Amniotic epithelial cell (primary cell): ENCODE results near the gene TSPAN33.
"Not testable (repeated sequence)": the region's sequence is repeated elsewhere in the genome, so short reads cannot be mapped to it uniquely, and the experiment has no call there.

Source experiments
- DNase-seq: peaks from one replicate; pipeline ENCODE4 v3.0.0-alpha.2; 2010; ENCODE audit warnings: low read depth

TSPAN33 gene

GRCh38 chr7:129170441-129171021, 26.0 kb downstream of the TSPAN33 start:
- no peak for DNase-seq

DNA sequence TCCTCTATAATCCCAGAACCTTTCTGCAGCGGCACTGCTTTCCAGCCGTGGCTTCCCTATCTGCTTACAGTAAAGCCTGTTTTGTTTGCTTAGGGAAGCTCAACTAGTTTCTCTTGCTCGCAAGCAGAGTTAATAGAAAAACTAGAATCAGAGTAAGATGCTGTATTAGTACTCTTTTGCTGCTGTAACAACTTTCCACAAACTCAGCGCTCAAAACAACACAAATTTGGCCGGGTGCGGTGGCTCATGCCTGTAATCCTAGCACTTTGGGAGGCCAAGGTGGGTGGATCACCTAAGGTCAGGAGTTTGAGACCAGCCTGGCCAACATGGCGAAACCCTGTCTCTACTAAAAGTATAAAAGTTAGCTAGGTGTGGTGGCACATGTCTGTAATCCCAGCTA, 29.4 kb downstream of the TSPAN33 start:
- not testable (repeated sequence) for DNase-seq

GRCh38 chr7:129176916-129177710, 32.6 kb downstream of the TSPAN33 start:
- DNase-seq = no peak

DNA sequence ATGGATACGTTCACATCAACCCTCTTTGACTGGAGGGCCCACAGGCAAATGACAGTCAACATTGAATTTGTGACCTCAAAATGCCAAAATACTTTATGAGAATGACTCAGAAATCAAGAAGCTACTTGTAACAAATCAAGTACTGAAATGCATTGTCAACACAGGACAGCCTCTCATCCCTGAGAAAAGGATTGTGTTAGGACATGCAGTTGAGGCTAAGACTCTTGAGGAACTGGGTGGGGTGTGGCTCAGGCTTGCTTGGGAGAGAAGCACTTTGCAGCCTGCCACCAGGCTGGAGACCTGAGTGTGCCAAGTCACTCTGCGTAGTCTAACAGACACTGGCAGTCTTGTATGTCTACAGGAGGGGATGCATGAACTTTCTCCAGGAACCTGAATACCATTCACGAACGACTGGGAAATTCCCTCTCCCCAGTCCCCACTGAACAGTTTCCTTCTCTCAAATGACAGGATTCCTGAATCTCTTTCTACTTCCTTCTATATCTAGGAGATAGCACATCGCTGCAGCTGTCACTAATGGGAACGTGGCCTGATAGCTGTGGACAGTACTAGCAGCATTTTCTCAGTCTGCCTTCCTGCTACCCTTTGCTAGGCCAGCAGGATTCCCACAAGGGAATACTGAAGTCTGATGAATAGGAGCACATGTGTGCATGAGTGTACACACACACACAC, 40.6 kb downstream of the TSPAN33 start:
- no peak for DNase-seq

- no peak for DNase-seq
Observed at GRCh38 chr7:129186749-129187260, 42.3 kb downstream of the TSPAN33 start.

DNA sequence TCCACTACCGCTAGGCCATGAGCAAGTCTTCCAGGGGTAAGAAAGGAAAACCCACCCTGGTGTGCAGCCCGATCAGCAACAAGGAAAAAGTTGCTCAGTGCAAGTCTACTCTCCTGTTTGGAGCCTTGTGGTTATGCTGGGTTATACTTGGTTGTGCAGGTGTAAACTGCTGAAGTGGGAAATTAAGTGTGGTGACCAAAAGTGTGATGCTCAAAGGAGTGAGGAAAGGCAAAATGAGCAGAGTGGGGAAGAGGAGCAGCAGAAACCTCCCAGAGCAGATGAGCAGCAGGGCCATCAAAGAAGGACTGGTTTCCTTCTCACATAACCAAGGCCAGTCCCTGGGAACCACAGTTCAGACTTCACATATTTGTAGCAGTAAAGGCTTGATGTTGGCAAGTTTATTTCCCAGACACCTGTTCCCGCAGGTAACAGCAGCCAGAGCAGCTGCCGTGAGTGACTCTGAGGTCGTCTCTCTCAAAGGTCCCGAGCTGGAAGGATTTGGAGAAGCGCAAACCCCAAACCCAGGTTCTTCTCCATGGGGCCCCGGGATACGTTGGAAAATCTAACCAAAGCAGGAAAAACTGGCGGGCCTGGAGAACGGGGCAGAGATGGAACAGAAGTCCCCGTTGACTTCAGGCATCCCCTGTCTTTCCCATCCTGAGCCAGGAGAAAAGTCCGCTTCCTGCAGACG, 43.3 kb downstream of the TSPAN33 start:
- DNase-seq = no peak

GRCh38 chr7:129188372-129188891, 43.9 kb downstream of the TSPAN33 start, which contains the start of gene SMO:
SMO (plus strand) TSS chr7:129188633; CDS start chr7:129189152, 519 bp downstream.
- peak; percentile 41 for DNase-seq

GRCh38 chr7:129188892-129189660, 44.6 kb downstream of the TSPAN33 start:
- DNase-seq = peak; percentile 8

DNA sequence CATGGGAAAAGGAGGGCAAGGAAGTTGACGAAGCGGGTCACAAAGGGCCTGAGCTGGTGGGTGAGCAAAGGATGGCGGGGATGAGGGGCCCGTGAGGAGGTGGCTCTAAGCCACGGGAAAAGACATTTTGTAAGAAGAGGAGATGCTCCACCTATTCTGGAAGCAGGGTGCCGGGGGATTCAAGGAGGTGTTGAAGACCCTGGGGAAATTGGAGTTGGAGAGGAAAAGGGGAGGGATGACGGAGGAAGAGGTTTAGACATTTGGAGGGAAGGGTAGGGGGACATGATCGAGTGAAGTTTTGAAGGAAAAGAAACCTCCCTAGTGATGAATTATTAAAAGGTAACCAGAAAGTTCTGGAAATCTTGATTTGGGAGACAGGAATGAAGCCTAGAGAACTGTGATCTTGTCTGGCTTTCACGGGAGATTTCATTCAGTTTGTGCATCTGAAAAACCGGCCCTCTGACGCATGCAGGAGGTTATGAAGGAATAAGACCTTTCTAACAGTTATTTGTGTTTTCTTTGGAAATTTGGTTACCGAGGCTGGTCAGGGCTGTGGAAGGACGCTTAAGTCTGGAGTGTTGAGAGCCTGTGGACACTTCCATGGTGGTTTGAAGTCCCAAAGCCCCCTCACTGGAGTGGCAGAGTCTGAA, 45.3 kb downstream of the TSPAN33 start:
- no peak for DNase-seq

DNA sequence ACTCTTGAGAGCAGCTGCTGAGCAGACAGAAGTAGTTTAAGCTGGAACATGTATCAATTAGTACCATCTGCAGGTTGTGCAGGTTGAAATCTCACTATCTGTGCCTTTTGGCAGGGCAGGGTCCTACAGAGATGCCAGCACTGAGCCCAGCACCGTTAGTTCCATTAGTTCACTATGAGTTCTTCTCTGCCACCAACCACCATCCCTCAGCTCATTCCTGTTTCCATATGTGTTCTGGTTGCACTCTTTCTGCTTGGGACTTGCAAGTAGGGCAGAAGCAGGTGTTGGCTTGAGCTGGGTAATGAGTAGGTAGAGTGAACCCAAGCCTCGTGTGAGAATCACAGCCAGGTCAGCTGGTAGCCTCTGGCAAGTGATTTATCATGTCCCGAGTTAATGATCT, 46.8 kb downstream of the TSPAN33 start:
- no peak for DNase-seq

GRCh38 chr7:129193892-129194291, 49.4 kb downstream of the TSPAN33 start:
- no peak for DNase-seq

GRCh38 chr7:129197771-129198170, 53.3 kb downstream of the TSPAN33 start:
- no peak for DNase-seq

- DNase-seq = no peak
Observed at GRCh38 chr7:129199406-129199805, 54.9 kb downstream of the TSPAN33 start.

GRCh38 chr7:129202058-129202777, 57.7 kb downstream of the TSPAN33 start:
- no peak for DNase-seq

DNA sequence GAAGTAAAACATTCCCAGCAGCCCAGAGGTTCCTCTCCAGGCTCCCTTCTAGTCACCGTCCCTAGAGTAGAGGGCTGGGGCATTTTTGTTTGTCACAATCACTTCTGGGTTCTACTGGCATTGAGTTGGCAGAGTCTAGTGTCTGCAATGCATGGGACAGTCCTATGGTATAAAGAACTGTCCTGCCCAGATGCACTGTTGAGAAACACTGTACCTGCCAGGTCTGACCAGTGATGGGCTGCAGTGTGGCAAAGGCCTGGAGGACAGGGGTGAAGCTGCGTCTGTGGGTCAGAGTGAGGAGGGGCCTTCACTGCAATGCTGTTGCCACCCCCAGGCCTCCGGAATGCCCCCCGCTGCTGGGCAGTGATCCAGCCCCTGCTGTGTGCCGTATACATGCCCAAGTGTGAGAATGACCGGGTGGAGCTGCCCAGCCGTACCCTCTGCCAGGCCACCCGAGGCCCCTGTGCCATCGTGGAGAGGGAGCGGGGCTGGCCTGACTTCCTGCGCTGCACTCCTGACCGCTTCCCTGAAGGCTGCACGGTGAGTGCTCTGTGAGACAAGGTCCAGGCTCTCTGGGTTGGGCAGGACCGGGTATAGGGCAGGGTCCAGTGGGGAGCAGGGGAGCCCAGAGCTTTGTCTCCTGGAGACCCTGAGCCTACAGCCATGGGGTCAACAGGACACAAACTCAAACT, 58.7 kb downstream of the TSPAN33 start:
- DNase-seq = no peak

DNA sequence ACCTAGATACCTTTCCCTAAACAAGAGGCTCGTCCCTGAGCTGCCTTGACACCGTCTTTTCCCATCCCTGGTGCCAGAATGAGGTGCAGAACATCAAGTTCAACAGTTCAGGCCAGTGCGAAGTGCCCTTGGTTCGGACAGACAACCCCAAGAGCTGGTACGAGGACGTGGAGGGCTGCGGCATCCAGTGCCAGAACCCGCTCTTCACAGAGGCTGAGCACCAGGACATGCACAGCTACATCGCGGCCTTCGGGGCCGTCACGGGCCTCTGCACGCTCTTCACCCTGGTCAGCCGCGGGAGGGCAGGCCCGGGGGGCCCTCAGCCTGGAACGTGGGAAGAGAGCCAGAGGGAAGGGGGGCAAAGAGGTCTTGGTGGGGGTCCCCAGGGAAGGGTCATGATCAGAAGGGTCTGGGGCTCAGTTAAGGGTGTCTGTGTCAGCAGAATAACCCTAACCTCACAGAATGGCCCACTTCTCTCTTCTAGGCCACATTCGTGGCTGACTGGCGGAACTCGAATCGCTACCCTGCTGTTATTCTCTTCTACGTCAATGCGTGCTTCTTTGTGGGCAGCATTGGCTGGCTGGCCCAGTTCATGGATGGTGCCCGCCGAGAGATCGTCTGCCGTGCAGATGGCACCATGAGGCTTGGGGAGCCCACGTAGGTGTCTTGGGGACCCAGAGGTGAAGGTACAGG, 60.8 kb downstream of the TSPAN33 start:
- no peak for DNase-seq

DNA sequence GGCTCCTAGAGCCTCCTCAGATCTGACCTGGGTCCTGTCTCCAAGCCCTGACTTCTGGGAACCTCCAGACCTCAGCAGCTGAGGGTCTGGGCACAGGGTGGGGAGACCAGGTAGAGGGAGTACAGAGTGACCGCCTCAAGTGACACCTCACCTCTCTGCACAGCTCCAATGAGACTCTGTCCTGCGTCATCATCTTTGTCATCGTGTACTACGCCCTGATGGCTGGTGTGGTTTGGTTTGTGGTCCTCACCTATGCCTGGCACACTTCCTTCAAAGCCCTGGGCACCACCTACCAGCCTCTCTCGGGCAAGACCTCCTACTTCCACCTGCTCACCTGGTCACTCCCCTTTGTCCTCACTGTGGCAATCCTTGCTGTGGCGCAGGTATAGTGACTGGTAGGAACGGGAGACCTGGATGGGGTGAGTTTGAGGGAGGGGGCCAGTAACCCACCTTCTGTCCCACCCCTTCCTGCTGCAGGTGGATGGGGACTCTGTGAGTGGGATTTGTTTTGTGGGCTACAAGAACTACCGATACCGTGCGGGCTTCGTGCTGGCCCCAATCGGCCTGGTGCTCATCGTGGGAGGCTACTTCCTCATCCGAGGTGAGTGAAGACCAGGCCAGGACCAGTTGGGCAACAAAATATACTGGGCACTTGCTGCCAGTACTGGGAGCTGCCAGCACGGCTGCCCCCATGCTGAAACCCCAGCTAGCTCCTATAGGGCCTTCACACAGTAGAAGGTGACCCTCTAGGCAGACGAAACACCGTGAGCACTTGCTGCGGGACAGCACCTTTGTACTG, 61.7 kb downstream of the TSPAN33 start:
- no peak for DNase-seq

GRCh38 chr7:129208667-129209066, 64.2 kb downstream of the TSPAN33 start:
- no peak for DNase-seq
